HG03196 (cell line): ENCODE results near the gene PRKRA.
"Not testable (repeated sequence)": the region's sequence is repeated elsewhere in the genome, so short reads cannot be mapped to it uniquely, and the experiment has no call there.

Source experiments
- ATAC-seq: cut with Tn5 transposase; IDR thresholded peaks from one replicate; pipeline ENCODE4 v1.9.1; 2021; ENCODE audit not compliant: unreplicated experiment

Gene PRKRA

DNA sequence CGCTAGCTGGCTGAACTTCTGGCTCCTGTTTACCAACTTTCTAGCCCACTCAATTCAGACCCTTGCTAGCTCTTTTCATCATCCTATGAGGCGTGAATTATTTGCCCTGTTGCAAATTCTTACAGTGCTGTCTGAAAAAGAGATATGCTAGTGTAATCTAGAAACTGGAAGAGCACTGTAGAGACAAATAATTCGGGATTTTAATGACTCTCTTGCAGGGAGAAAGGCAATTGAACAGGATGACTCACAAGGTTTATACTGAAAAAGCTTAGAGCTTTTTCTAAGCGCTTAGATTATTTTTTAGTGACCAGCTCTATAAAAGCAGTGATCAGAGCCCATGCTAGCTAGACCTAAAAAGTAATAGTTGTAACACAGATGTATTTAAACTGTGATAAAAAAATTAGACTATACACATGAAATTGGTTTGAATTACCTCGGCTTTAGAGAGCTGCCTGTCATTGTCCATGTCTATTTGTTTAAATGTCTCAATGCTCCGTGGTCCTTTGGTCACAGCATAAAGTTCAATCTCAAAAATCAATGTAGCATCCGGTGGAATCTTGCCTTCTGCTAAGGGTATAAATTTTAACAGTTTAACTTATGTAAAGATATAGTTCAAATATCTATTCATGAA lies 18.4 kb upstream of the PRKRA start:
- ATAC-seq: no peak

- no peak for ATAC-seq
These were observed 6.5 kb upstream of the PRKRA start for GRCh38 chr2:178457390-178457886.

DNA sequence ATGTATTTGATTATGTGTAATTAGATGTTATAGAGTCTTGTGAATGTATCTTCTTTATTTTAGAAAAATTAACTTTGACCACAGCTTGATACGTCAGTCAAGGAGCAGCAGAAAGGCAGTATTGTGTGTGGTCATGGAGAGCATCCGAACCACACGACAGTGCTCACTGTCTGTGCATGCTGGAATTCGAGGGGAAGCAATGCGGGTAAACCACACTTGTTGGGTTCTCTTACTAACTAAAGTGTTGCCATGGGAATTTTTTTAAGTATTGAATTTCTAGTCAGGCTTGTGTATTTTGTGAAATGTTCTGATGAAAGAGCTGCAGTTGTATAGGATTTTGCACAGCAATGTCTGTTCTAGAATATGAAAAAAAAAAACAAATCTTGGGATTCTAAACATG lies 5.0 kb upstream of the PRKRA start:
- no peak for ATAC-seq

DNA sequence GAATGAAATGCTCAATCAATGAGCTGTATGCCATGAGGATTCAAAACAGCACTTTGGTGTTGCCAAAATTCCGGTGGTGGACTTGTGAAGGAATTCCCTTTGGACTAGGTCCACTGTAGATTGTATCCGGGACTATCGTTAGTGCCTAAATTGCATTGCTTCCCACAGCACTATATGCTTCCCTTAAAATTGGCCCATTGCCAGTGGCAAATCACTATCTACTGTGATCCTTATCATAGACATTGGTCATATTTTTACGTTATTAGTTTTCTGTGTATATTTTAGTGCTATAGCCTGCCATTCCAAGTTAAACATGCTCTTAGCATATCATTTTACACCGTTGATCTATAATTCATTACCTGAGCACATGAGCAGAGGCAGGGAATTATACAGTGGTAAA lies 1.9 kb upstream of the PRKRA start:
- ATAC-seq: no peak

GRCh38 chr2:178452334-178452733 lies 1.4 kb upstream of the PRKRA start:
- no peak for ATAC-seq

GRCh38 chr2:178450524-178450773 lies 526 bp downstream of the PRKRA start:
- ATAC-seq: peak; percentile 48

DNA sequence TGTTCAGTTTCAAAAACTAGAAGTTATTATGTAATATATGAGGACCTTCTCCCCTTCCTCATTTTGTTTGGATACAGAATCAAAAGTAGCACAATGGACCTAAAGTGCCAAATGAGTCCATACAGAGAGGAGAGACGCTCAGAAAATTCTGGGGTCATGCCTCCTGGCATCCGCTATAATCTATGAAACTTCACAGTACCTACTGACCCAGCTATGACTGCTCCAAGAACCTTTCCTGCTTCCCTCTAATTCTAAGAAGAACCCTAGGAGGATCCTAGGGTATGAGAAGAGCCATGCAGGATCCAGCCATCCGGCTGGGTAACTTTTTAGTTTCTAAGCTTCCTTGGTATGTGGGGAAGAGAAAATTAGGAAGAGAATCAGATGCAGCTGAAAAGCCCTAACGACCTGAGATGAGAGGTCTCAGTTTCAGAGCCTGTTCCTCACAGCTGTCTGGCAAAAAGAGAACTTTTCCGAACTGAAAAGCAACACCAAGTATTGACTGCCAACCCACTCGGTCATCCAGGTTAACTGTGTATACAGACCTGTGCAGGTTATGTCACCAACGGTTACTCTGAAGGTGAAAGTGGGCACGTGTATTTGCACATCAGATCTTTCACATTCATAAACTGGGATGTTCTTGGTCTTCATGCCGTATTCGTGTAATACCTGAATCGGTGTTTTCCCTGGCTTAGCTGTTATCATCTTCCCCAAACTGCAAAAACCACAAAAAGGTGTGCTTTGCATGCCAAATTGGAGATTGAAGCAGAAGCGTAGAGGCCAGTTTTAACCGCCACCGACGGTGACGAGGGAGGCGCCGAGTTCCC lies 1.1 kb downstream of the PRKRA start:
- ATAC-seq: peak; percentile 3

- ATAC-seq: no peak
These were observed 1.9 kb downstream of the PRKRA start for GRCh38 chr2:178448968-178449661.

GRCh38 chr2:178441426-178441825 lies 9.5 kb downstream of the PRKRA start:
- ATAC-seq: no peak

DNA sequence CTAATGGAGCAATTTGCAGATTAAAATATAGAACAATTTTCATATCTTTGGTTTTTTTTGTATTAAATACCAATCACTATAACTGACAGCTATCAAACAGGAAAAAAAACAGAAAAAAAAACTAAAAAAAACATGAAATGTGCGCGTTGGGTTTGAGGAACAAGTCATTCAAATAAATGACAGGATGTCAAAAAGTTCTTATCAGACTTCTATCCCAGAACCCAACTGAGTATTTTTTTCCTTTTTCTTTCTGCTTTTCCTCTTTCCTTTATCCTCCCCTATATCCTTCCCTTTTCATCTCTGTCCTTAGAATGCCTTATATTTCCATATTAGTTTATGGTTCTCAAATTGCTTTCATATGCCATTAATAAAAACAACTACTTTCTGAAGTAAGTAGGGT lies 14.3 kb downstream of the PRKRA start:
- ATAC-seq: no peak

DNA sequence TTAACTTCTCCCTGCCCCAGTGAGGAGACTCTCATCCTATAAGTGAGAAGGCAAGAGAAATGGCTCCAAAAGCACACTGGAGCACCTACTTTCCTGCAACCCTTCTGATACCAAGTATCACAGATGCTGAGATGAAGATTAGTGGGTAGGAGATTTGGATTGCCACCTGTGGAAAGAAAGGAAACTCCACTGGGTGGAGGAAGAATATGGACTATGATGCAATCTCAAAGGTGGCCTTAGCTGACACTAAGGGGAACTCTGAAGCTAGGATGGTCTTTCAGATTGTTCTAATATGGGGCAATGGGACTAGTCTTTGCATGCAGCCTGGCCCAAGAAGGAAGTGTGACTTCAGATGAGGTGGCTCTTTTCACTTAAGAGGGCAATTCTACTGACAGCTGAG lies 21.6 kb downstream of the PRKRA start:
- no peak for ATAC-seq

DNA sequence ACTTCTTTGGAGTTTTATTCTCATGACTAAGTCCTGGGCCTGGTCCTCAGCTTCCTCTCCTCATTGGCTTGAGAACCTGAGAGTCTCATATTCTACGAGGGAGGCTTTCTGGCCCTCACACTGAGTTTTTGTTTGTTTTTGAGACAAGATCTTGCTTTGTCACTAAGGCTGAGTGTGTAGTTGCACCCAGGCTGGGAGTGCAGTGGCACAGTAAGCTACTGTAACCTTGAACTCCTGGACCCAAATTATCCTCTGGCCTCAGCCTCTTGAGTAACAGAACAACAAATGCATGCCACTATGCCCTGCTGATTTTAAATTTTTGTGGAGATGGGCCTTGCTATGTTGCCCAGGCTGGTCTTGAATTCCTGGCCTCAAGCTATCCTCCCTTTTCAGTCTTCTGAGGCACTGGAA lies 22.6 kb downstream of the PRKRA start:
- ATAC-seq: no peak

DNA sequence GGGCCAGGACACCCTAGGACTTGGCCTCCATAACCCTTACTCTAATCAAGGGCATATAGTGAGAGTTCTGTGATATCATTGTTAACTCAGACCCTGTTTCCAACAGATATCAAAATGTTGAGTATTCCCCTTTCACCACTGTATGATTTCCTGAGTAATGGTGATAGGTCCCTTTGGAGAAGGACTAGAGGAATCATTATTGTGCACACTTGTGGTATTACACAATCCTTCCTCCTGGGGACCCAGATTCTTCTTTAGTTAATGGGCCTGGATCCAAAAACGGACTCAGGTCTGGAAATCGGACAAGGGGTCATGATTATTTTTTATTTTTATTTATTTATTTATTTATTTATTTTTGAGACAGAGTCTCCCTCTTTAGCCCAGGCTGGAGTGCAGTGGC lies 23.5 kb downstream of the PRKRA start:
- ATAC-seq: no peak

DNA sequence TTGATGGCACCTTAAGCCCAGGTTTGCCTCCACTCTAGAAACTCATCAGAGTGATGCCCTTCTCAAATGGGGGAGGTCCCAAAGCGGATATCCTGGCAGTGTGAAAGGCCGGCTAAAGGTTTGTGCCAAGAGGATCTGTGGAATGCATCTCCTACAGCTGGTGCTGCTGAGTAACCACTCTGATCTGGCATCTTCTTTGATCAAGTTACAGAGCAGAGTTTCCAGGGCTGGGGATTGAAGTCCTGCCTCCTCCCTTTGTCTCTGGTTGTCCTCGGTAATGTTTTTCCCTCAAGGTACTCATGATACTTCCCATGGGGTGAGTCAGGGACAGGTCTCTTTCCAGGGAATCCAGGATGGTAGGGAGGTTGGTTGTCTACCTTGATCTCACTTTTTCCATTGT lies 24.6 kb downstream of the PRKRA start:
- no peak for ATAC-seq

GRCh38 chr2:178425255-178425827 lies 25.6 kb downstream of the PRKRA start:
- ATAC-seq: no peak

DNA sequence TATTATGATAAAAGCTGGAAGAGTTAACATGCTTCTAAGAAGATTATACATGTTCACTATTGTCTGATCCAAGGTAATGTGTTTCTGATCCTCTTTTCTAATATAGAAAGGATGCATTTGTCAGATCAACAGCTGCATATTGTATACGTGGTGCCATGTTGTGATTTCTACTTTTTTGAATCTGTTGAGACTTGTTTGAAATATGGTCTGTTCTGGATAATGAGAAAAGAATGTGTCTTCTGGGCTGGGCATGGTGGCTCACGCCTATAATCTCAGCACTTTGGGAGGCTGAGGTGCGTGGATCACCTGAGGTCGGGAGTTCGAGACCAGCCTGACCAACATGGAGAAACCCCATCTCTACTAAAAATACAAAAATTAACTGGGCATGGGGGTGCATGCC lies 27.2 kb downstream of the PRKRA start:
- ATAC-seq: not testable (repeated sequence)

- ATAC-seq: no peak
These were observed 28.9 kb downstream of the PRKRA start for GRCh38 chr2:178422097-178422496.

GRCh38 chr2:178420463-178420999 lies 30.4 kb downstream of the PRKRA start:
- ATAC-seq: no peak

- ATAC-seq: no peak
These were observed 31.9 kb downstream of the PRKRA start for GRCh38 chr2:178419123-178419522.

DNA sequence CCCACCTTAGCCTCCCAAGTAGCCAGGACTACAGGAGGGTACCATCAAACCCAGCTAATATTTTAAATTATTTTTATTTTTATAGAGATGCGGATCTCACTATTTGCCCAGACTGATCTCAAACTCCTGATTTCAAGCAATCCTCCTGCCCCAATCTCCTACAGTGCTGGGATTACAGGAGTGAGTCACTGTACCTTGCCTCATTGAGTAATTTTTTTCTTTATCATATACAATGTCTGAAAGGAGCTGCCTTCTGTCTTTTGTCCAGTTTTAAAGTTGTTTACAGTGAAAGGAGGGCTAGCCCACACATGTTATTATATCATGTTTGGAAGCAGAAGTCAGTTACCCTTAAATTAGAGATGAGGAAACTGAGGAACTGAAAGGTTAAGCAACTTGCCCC lies 32.5 kb downstream of the PRKRA start:
- ATAC-seq: no peak

GRCh38 chr2:178417916-178418315 lies 33.1 kb downstream of the PRKRA start:
- ATAC-seq: no peak

DNA sequence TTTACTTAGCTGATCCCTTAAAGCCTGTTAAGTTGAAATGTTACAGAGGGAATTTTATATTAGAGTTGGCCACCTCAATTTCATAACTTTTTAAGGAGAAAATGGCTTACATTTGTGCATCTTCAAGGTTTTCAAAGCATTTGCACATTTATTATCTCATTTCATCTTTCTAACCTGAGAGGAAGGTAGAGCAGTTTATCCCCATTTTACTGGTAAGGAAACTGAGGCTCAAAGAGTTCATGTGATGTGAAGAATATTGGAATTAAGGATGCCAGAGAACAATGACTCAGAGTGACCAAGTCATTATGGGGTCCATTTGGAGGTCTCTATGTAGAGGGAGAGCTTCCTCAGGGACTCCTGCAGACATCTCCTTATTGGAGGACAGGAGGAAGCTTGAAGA lies 35.0 kb downstream of the PRKRA start:
- ATAC-seq: no peak
